H54 (cell line): Measurements from ENCODE around the gene MAT2A.

Source experiments
- DNase-seq: peaks from one replicate; pipeline ENCODE4 v3.0.0; 2011; ENCODE audit warnings: low spot score, mixed read lengths; ENCODE audit not compliant: insufficient read length
- FAIRE-seq: peaks from 3 replicates; lab custom pipeline; 2011; peaks lifted over from hg19 to GRCh38; lab: Jason Lieb, UNC
- POLR2A ChIP-seq: IDR thresholded peaks from 2 replicates; pipeline ENCODE4 v1.6.1; 2011; ENCODE audit warnings: low read depth, mild to moderate bottlenecking, low read length

The MAT2A gene

GRCh38 chr2:85538507-85539360 is at the start of gene MAT2A:
Gene MAT2A (plus strand): TSS chr2:85539168. CDS start chr2:85539288, 120 bp downstream.
- DNase-seq (peak; percentile 69), FAIRE-seq (no peak)
- TF ChIP-seq POLR2A = peak; percentile 100

- FAIRE-seq = no peak
- no peak for TF ChIP-seq POLR2A
These were observed 47.9 kb upstream of the MAT2A start for GRCh38 chr2:85490861-85491755.

DNA sequence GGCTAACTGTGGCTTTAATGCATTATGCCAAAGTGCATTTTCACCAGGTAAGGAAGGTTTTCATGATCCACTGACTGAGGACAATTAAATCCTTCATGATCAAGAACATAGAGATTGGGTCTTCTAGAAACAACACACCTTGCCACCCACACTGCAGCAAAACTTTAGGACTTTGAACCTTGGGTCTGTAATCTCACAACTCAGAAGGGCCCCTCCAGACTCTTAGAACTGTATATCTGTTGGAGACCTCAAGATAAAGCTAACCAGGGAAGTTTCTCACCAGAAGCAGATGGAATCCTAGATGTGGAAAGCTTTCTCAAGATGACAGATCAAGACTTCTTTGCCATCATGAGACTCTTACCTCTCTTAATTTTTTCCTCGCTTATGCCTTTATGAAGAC is 42.5 kb upstream of the MAT2A start:
- FAIRE-seq (no peak), DNase-seq (no peak)
- no peak for TF ChIP-seq POLR2A

More at GRCh38 chr2:85490861-85491755, 47.9 kb upstream of the MAT2A start:
- DNase-seq = no peak

DNA sequence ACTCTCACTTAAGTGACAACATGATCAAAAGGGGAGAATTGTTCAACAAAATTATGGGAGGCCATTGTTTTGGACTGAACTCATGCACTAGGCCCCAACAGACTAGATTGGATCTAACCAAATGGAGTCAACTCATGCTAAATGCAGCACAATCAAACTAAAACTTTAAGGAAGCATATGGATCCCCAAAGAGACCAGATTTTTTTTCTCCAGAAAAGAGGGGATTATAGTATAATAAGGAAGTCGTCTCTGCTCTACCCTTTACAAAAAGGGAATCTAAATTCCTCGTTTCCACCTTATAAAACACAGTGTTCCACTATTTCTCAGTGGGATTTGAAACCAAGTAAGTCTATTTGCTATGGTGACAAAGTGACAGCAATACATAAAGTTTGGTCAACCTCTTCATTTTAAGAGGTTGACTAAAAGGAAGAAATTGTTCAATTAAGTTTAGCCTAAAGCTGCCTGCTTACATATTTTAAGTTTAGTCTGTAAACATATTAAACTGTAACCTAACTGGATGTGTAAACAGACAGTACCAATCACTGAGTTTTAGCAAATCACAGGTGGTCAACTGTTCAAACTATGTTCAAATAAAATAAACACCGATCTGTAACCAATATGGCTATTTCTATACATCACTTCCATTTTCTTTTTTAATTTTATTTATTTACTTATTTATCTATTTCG is 40.9 kb upstream of the MAT2A start:
- FAIRE-seq (no peak), DNase-seq (no peak)
- no peak for TF ChIP-seq POLR2A

- FAIRE-seq = no peak
- TF ChIP-seq POLR2A = no peak
These were observed 37.7 kb upstream of the MAT2A start for GRCh38 chr2:85501248-85501647.

GRCh38 chr2:85502720-85503119 is 36.2 kb upstream of the MAT2A start:
- FAIRE-seq (no peak), DNase-seq (no peak)
- TF ChIP-seq POLR2A = no peak

More at GRCh38 chr2:85501248-85501647, 37.7 kb upstream of the MAT2A start:
- no peak for DNase-seq

DNA sequence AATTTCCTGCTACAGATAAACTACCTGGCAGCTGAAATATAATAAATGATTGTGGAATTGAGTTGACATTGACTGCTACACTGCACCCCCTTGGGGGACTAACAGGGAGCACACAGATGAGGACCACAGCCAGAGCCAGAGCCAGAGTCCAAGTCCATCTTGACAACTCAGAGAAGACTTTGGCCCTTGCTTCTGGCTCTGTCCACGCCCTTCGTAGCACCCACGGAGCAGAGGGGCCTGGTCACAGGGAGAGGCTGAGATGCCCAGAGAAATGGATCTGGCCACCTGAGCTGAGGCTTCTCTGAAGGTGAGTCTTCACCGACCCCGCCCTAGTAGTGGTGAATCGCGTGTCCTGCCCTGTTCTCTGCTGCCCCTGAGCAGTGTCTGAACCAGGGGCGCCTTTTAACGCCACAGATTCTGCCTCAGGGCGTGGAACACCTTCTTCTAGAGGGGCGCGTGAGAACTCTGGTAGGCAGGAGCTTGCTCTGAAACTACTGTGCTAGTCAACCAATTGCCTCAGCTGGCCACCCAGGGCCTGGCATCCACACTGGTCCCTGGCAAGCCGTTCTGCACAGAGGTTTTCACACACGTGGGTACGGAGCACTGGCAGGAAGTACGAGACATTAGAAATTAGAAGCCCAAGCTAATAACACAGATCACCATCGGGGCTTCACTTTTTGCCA is 35.7 kb upstream of the MAT2A start:
- TF ChIP-seq POLR2A = no peak
- DNase-seq (no peak), FAIRE-seq (no peak)

DNA sequence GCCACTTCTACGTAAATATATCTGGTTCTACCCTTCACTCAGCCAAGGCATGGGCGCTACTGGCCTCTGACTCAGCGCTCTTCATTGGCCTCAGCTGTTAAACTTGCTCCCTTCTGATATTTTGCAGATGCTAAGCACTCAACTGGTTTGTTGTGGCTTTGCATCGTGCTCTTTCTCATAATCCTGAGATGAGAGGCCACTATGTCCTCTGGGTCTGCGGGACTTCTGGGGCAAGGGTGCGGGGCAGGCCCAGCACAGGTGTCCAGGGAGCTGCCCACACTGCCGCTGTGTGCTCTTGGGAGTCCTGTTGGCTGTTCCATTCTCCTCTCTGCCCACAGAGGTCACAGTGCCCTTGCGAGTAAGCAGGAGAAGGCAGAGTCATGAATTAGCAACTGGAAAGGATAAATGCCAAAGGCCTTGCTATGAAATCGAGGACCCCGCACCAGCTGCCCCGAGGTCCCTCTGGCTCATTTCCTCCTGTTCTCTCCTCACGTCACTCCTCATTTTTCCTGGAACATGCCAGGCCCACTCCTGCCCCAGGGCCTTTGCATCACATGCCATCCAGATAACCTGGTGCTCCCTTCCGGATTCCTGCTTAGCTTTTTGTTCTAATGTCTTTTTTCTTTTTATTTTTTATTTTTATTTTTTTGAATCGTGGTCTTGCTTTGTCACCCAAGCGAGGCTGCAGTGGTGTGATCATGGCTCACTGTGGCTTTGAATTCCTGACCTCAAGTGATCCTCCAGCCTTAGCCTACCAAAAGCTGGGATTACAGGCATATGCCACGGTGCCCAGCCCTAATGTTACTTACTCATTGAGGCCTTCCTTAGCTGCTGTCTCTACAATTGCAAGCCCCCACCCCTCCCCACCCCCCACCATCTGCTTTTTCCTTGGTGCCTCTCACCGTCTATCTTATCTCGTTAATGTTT is 34.9 kb upstream of the MAT2A start:
- TF ChIP-seq POLR2A = no peak
- DNase-seq (no peak), FAIRE-seq (no peak)

DNA sequence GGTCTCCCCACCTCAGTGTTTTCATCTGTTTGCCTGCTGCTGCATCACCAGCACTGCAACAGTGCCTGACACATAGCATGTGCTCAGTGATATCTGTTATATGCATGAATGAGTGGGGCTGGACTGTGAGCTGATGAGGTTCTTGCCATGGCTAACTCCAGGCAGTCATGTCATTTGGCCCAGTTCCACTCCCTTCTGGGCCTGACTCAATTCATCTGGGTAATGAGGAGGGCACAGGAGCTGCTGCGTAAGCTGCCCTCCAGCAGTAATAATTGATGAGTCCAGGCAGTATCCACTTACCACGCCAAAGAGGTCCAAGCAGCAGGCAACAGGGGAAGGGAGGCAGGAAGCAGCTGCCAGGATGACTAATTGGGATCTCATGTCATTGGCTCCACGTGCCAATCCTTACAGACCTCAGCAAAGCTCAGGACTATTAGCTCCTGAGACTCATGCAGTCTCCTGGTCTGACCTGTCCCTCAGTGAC is 34.1 kb upstream of the MAT2A start:
- peak; percentile 96 for FAIRE-seq

GRCh38 chr2:85505551-85506238 is 33.3 kb upstream of the MAT2A start:
- FAIRE-seq (no peak), DNase-seq (no peak)
- no peak for TF ChIP-seq POLR2A

More for the DNA sequence above, 34.1 kb upstream of the MAT2A start:
- peak; percentile 76 for DNase-seq
- no peak for TF ChIP-seq POLR2A

- TF ChIP-seq POLR2A = no peak
- FAIRE-seq (no peak), DNase-seq (no peak)
These were observed 32.2 kb upstream of the MAT2A start for GRCh38 chr2:85506768-85507181.
